ENCODE measurements around the gene NUP133. TPM values are rescaled to one million over a fixed set of nuclear protein-coding genes. Genes with fewer than 3 reads are reported as not detected.
"Not testable (repeated sequence)": the region's sequence is repeated elsewhere in the genome, so short reads cannot be mapped to it uniquely, and the experiment has no call there.

Gene NUP133
- total and polyA plus RNA-seq, 8 donors, result 6.3 to 18.7 (median 14.6) TPM

- Histone ChIP-seq H3K36me3 (peaks cover 0 to 22% (median 9%) of the 10 kb centered on the region in 3 donors), H3K27ac (no peak overlapping the region), H3K4me1 (no peaks in the 10 kb centered on the region), H3K27me3 (no peaks in the 10 kb centered on the region), H3K4me3 (no peak overlapping the region), H3K9me3 (no peaks in the 10 kb centered on the region)
- TF ChIP-seq, protein P1, sequence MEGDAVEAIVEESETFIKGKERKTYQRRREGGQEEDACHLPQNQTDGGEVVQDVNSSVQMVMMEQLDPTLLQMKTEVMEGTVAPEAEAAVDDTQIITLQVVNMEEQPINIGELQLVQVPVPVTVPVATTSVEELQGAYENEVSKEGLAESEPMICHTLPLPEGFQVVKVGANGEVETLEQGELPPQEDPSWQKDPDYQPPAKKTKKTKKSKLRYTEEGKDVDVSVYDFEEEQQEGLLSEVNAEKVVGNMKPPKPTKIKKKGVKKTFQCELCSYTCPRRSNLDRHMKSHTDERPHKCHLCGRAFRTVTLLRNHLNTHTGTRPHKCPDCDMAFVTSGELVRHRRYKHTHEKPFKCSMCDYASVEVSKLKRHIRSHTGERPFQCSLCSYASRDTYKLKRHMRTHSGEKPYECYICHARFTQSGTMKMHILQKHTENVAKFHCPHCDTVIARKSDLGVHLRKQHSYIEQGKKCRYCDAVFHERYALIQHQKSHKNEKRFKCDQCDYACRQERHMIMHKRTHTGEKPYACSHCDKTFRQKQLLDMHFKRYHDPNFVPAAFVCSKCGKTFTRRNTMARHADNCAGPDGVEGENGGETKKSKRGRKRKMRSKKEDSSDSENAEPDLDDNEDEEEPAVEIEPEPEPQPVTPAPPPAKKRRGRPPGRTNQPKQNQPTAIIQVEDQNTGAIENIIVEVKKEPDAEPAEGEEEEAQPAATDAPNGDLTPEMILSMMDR (IDR thresholded peaks at IDR 0.05), result no peak
- FAIRE-seq, result no peak
- ATAC-seq, result no peak
- WGBS, 2 donors, result 63 to 71% methylated on average over 10 of the region's 10 CpGs
- intact Hi-C loops (cut with DNase I), result loop anchor here in 2 of 3 donors (5.0 to 10.0 kb wide), 2 partner anchors 215 to 218 kb away; no protein-coding TSS in a partner anchor
- DNase-seq, result no peak
Measured at GRCh38 chr1:229479660-229480399, 28.3 kb downstream of the NUP133 start.

GRCh38 chr1:229478852-229479251, 29.3 kb downstream of the NUP133 start:
- H3K9me3 ChIP-seq, result no peaks in the 10 kb centered on the region
- peaks cover 0 to 24% (median 18%) of the 10 kb centered on the region in 3 donors for H3K36me3 ChIP-seq
- ATAC-seq, result no peak
- H3K27ac ChIP-seq, result no peak overlapping the region
- H3K4me3 ChIP-seq, result no peak overlapping the region
- no peak for FAIRE-seq
- H3K4me1 ChIP-seq, result no peaks in the 10 kb centered on the region
- TF ChIP-seq, protein P1 (IDR thresholded peaks at IDR 0.05), result no peak
- DNase-seq, result no peak
- intact Hi-C loops (cut with DNase I), result loop anchor here in 2 of 3 donors (5.0 to 10.0 kb wide), 2 partner anchors 214 to 217 kb away; no protein-coding TSS in a partner anchor
- H3K27me3 ChIP-seq, result no peaks in the 10 kb centered on the region
- WGBS, 2 donors, result 85 to 92% methylated on average over 1 of the region's 1 CpG

GRCh38 chr1:229475859-229476258, 32.3 kb downstream of the NUP133 start:
- H3K9me3 ChIP-seq, ATAC-seq, H3K27ac ChIP-seq, FAIRE-seq, H3K27me3 ChIP-seq, H3K4me3 ChIP-seq, DNase-seq, H3K4me1 ChIP-seq: not testable (repeated sequence)
- peaks cover 0 to 12% (median 9%) of the 10 kb centered on the region in 3 donors for H3K36me3 ChIP-seq
- 95 to 97% methylated on average over 13 of the region's 13 CpGs for WGBS, 2 donors
- intact Hi-C loops (cut with DNase I), result loop anchor here in 2 of 3 donors (5.0 to 10.0 kb wide), 2 partner anchors 211 to 214 kb away; no protein-coding TSS in a partner anchor

DNA sequence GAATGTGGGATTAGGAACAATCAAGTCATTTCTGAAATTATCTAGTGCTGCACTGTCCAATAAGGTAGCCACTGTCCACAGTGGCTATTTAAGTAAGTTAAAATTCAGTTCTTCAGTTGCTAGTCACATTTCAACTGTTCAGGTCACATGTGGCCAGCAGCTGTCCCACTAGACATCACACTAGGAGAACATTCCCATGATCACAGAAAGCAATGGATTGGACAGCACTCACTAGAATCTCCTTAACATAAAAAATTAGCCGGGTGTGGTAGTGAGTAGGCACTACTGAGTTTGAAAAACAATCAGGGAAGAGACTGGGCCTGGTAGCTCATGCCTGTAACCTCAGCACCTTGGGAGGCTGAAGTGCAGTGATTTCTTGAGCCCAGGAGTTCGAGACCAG, 33.6 kb downstream of the NUP133 start:
- DNase-seq (no peak), FAIRE-seq (no peak), ATAC-seq (no peak)
- Histone ChIP-seq H3K27me3 (no peaks in the 10 kb centered on the region), H3K9me3 (no peaks in the 10 kb centered on the region), H3K4me1 (no peaks in the 10 kb centered on the region), H3K36me3 (peaks cover 0 to 22% (median 20%) of the 10 kb centered on the region in 3 donors), H3K27ac (no peak overlapping the region), H3K4me3 (no peak overlapping the region)
- WGBS, 2 donors, result 85 to 91% methylated on average over 2 of the region's 2 CpGs
- TF ChIP-seq, protein P1 (IDR thresholded peaks at IDR 0.05), result no peak
- intact Hi-C loops (cut with DNase I), result loop anchor here in 1 of 3 donors (10.0 kb wide), 1 partner anchor 210 kb away; no protein-coding TSS in a partner anchor

DNA sequence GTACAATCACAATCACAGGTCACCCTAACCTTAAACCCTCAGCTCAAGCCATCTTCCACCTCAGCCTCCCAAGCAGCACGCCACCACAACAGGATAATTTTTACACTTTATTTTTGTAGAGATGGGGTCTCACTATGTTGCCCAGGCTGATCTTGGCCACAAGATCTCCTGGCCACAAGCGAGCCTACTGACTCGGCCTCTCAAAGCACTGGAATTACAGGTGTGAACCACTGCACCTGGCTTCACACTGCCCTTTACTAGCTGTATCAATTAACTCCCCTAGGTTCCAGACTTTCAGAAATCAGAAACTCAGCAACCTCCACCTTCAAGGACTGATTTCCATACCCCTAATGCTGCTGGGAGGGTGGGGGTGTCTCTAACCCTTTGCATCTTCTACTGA, 37.0 kb downstream of the NUP133 start:
- ATAC-seq, result no peak
- Histone ChIP-seq H3K27me3 (no peaks in the 10 kb centered on the region), H3K4me1 (no peaks in the 10 kb centered on the region), H3K27ac (no peak overlapping the region), H3K36me3 (peaks cover 0 to 29% (median 28%) of the 10 kb centered on the region in 3 donors), H3K9me3 (no peaks in the 10 kb centered on the region), H3K4me3 (no peak overlapping the region)
- no peak for DNase-seq
- WGBS, 2 donors, result 94 to 97% methylated on average over 3 of the region's 3 CpGs
- intact Hi-C loops (cut with DNase I), result loop anchor here in 1 of 3 donors (10.0 kb wide), 1 partner anchor 206 kb away; no protein-coding TSS in a partner anchor
- TF ChIP-seq, protein P1 (IDR thresholded peaks at IDR 0.05), result no peak
- FAIRE-seq, result no peak
